Measurements from ENCODE around the gene CCL11.

The CCL11 gene

DNA sequence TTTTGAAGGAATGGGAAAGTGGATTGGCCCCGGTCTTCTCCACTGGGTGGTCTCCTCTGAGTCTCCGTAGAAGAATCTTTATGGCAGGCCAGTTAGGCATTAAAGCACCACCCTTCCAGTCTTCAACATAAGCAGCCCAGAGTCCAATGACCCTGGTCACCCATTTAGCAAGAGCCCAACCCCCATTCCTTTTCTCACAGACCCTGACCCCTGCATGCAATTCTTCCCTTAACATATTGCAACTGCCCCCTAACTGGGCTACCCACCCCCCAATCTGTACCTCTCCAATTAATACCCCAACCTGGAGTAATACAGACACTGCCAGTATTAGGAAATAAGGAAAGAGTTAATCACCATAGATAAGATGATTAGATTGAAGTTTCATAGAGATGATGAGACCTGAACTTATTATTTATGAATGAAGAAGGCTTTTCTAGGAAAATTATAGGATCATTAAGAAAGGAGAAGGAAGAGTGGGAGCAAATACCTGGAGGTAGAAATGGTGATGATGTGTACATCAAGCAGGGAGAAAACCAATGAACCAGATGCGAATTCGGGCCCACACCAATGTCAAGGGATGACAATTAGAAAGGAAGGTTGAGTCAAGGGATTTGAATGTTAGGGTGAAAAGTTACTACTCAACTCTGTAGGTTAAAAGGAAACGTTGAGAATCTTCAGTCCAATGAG, 28.1 kb upstream of the CCL11 start:
- DNase-seq (ENCODE audit: low read depth) = no peak

DNA sequence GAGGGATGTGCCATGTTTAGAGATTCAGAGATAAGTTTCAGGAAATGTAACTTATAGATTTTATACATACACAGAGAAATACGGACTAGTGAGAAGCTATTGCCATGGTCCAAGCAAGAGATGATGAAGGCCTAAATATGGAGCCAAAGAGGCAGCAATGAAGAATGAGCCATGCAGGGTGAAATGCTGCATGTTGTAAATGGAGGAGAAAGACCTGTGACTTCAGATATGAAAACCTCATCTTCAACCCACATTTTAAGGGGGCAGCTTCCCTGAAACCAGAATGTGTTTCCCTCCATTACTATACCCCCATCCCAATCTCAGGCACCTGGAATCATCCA, 27.6 kb upstream of the CCL11 start:
- DNase-seq (ENCODE audit: low read depth) = no peak

GRCh38 chr17:34259146-34259545, 26.4 kb upstream of the CCL11 start:
- DNase-seq (ENCODE audit: low read depth) = no peak

- DNase-seq (ENCODE audit: low read depth) = no peak
Observed at GRCh38 chr17:34260861-34261260, 24.7 kb upstream of the CCL11 start.

DNA sequence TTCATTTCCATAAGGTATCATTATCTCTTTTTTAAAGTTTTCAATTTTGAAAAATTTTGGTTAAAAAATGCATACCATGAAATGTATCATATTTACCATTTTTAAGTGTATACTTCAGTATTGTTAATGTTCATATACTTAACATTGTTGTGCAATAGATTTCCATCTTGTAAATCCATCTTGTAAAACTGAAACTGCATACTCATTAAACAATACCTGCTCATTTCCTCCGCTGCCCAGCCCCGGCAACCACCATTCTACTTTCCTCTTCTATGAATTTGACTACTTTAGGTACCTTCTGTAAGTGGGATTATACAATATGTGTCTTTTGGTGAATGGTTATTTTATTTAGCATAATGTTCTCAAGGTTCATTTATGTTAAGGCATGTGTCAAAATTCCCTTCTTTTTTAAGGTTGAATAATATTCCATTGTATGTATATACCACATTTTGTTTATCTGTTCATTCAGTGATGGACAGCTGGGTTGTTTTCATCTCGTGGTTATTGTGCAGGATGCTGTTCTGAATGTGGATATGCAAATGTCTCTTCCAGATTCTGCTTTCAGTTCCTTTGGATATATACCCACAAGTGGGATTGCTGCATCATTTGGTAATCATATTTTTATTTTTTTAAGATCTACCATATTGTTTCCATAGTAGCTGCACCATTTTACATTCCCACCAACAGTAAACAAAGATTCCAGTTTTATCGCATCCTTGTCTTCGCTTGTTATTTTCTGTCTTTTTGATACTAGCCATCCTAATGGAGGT, 23.8 kb upstream of the CCL11 start:
- no peak for DNase-seq (ENCODE audit: low read depth)

GRCh38 chr17:34265711-34266110, 19.8 kb upstream of the CCL11 start:
- no peak for DNase-seq (ENCODE audit: low read depth)

DNA sequence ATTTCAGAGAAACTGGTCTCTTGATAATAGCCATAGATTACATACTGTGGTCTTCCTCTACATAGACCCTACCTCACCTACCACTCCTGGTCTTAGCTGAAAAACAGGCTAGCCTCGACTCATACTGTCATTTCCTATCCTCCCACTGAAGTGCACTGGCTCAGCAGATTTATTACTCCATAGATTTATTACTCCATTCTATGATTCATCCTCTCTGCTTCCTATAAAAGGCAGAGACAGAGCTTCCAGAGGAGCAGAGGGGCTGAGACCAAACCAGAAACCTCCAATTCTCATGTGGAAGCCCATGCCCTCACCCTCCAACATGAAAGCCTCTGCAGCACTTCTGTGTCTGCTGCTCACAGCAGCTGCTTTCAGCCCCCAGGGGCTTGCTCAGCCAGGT, 15.6 kb upstream of the CCL11 start, which contains the start of gene CCL7:
Gene CCL7, plus strand, starts transcription at position 253 of the 400 bp plus-strand sequence. Its CDS starts 70 bp downstream, at position 323.
- no peak for DNase-seq (ENCODE audit: low read depth)

DNA sequence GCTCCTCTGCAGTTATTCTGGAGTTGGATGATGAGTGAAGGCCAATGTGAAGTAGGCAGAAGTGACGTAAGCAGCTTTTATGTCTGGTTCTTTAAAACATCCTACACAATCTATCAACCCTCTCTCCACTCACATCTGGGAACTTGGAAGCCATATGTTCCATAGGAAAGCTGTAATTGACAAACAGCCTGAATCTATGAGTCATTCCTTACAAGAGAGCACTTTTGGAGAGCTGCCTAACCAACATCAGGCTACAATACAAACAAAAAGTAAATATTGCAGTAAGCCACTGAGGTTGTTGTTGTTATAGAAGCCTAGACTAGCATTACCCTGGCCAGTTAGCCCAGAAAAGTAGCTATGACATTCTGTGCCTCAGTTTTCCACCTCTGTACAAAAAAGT, 9.7 kb upstream of the CCL11 start:
- DNase-seq (ENCODE audit: low read depth) = no peak

- DNase-seq (ENCODE audit: low read depth) = no peak
Observed at GRCh38 chr17:34276826-34277225, 8.7 kb upstream of the CCL11 start.

DNA sequence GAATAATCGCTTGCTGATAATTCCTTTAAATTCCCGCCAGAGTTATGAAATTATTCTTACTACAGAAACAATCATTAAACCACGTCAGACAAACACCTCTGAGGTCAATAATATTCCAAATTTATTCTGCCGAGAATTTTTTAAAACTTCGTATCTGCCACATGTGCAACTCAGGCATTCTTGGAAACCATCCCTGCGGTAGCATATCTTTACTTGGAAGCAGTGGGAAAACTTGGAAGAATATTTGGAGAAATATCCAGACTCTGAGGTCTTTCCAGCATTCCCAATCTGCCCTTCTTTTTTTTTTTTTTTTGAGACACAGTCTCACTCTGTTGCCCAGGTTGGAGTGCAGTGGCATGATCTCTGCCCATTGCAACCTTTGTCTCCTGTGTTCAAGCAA, 2.0 kb upstream of the CCL11 start:
- no peak for DNase-seq (ENCODE audit: low read depth)

- DNase-seq (ENCODE audit: low read depth) = no peak
Observed at GRCh38 chr17:34287875-34288274, 2.3 kb downstream of the CCL11 start.

DNA sequence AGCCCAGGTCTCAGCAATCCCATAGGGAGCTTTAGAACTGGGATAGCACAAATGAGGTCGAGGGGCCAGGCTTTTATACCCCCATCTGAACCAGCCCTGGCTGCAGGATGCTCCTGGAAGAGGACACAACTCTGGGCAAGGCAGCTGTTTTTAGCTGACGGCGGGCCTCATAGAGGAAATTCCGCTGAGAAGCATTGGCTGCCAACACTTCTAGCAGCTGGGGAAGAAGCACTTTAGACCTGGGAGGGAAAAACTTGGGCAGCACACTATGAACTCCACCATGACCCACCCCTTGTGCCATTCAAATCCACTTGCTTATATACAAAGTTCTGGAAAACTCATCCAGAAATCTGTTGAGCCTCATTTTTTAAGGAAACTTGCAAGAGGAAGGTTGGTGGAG, 5.0 kb downstream of the CCL11 start:
- DNase-seq (ENCODE audit: low read depth) = no peak

GRCh38 chr17:34291721-34292348, 6.3 kb downstream of the CCL11 start:
- no peak for DNase-seq (ENCODE audit: low read depth)

DNA sequence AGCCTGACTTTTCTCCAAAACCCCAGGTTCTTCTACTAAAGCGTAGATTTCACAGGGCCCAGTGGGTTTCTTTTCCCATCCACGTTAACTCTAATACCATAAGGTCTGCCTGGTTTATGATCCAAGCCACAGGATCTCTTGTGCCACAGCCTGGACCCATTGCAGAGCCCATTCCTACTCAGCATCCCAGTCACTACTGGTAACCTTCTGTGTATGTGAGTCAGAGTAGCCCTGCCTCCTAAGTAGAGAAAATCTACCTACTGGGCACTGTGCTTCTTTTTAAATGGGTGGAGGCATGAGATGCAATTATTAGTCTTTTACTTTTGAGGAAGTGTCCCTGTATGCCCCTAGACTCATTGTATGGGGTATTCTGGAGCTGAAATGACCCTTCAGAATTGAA, 13.5 kb downstream of the CCL11 start:
- no peak for DNase-seq (ENCODE audit: low read depth)

DNA sequence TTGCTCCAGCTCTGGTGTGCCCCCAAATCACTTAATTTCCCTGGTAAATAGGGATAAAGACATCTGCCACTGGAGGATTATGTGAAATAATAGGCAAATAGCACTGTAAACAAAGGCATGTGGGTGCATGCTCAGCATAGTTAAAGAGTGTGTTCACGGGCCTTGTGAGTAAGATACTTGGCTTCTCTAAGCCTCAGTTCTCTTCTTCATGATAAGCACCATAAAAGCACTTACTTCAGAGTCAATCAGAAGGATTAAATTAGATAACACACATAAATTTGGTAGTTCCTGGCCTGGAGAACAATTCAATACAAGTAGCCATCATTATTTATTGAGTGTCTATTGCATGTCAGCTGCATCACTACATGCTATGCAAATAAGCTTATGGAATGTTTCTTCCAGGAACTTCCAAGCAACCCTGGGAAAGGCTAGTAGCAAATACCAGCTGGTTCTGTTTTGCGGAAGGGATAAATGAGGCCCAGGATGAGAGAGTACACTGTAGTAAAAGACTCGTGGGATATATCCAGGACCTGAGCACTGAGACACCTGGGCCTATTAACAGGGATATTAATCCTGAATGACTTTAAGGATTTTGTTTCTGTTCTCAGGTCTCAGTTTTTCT, 14.5 kb downstream of the CCL11 start:
- DNase-seq (ENCODE audit: low read depth) = no peak

GRCh38 chr17:34300652-34301370, 15.3 kb downstream of the CCL11 start:
- no peak for DNase-seq (ENCODE audit: low read depth)

- DNase-seq (ENCODE audit: low read depth) = no peak
Observed at GRCh38 chr17:34301986-34302385, 16.4 kb downstream of the CCL11 start.

DNA sequence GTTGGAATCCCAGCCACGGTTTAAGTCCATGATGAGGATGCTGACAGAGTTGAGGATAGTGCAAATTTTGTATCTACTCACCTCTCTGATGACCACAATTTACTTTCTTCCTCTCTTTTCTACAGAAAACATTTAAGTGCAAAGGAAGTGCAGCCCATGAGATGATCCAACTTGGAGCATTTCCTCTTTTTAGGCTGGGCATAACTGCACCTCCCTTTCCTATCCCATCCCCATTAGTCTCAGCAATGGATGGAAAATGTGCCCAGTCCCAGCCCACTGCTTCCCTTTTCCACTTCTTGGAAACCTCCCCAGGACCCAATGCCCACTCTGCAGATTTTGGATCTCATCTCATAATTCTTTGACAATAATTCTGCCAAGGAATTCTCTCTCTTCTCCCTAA, 17.1 kb downstream of the CCL11 start:
- DNase-seq (ENCODE audit: low read depth) = no peak

DNA sequence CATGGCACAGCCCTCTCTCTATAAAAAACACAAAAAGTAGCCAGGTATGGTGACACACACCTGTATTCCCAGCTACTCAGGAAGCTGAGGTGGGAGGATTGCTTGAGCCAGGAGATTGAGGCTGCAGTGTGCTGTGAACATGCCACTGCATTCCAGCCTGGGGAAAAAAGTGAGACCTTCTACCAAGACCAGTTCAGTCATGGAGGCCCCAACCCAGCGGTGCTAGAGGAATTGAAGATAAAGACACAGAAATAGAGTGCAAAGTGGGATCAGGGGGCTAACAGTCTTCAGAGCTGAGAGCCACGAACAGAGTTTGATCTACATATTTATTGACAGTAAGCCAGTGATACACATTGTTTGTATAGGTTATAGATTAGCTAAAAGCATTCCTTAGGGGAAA, 18.1 kb downstream of the CCL11 start:
- DNase-seq (ENCODE audit: low read depth) = no peak

DNA sequence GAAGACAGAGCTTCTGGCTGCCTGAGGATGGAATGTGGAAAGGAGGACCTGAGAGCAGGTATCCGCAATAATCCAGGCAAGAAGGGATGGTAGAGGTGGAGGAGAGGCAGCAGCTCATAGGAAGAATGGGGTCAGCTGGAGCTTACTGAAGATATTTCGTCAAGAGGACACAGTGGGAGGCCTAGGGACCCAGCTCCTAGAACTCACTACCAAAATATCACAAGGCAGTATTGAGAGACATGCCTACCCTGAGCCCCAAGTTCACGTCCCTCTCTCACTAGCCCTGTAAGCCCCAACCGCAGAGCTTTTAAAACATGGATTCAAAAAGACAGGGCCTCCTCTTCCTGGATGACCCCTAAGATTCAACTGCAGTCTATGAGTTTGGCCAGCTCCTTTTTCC, 19.5 kb downstream of the CCL11 start:
- DNase-seq (ENCODE audit: low read depth) = no peak

DNA sequence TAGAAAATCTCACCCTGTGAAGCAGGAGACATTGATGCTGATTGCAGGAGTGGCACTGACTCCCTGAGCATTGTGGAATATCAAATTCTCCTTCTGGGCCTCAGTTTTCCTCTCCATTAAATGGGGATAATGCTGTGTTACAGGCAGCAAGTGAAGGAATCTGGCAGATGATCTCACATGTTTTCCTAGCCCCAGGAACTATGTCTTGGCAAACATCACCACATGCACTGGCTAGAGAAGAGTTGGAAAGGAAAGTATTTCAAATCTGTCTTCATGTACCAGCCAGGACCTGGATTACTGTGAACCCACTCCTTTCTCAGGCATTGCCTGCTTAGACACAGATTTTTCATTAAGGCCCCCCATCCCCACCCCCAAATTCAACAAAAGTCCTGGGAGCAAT, 20.1 kb downstream of the CCL11 start:
- DNase-seq (ENCODE audit: low read depth) = no peak

DNA sequence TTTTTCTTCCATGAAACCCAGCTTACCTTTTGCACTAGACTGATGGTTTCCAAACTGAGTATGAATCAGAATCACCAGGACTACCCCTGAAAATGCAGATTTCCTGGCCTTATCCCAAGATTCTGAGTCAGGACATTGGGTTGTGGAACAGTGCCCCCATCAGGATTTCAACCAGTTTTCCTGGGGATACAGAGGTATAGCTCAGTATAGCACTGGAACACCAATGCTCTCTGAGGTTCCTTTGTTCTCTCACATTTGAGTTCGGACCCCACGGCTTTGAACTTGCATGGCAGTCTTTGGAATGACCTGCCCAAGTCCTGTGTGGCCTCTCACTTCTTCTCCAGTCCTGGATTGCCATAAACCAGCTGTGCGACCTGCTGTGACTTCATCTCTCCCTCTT, 20.9 kb downstream of the CCL11 start:
- DNase-seq (ENCODE audit: low read depth) = no peak

Measured in HS-27A (cell line).